ENCODE data around the gene EVI2A. TPM values are rescaled to one million over a fixed set of nuclear protein-coding genes. Genes with fewer than 3 reads are reported as not detected.
A peak's percentile ranks its signal among the peaks of the same experiment; 100 is the strongest.

Gene EVI2A, protein sequence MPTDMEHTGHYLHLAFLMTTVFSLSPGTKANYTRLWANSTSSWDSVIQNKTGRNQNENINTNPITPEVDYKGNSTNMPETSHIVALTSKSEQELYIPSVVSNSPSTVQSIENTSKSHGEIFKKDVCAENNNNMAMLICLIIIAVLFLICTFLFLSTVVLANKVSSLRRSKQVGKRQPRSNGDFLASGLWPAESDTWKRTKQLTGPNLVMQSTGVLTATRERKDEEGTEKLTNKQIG
- total RNA-seq, result 10 to 100 TPM; 37.8 to 38.4 TPM
- polyA plus RNA-seq (2013, experiment 1 of 2), result 141 TPM
- polyA plus RNA-seq (2013, experiment 2 of 2), result 141 TPM
- 10.8 to 292 (median 117) reads per million in 172 experiments for total RNA-seq

DNA sequence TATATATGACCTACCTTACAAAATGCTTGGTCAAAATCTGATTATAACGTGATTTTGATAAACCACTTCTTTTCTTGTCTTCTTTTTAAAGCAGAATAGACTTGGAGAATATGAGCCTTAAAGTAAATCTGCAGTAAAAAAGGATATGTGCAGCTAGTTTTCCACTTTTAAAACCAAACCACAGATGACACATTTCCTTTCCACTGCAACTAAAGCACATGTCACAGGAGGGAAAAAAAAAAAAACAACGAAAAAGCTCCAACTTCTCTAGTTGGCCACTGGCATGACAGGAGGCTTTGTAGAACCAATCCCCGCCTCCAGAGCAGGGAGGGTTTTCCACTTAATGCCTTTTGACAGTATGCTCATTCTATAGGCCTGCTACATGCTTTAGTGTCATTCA lies at the start of gene EVI2A:
Gene EVI2A (minus strand): TSS at position 142 of the 400 bp plus-strand sequence. CDS start 2,609 bp downstream, outside the sequence.
- peak within 1 kb of the TSS; percentile 82 for H3K4me3 ChIP-seq (ENCODE audit: low read length)
- ChIA-PET POLR2A (interaction anchor here (0.8 to 9.3 kb wide), 4 partner anchors 12 to 57 kb away, joined by 3 to 157 read pairs (median 4); partner anchors contain the start of gene EVI2B), CTCF (interaction anchor here (0.7 to 1.5 kb wide), 4 partner anchors 10 to 52 kb away, joined by 3 to 6 read pairs (median 3); no protein-coding TSS in a partner anchor)
- H3K4me3 Mint-ChIP-seq, result peak within 1 kb of the TSS; percentile 91
- peaks cover 40% of the 10 kb centered on the region for H3K36me3 Mint-ChIP-seq (ENCODE audit: low read depth)
- peaks cover 9% of the 10 kb centered on the region for H3K36me3 ChIP-seq (ENCODE audit: insufficient read depth, low read length)
- H3K27me3 ChIP-seq (ENCODE audit: control insufficient read depth in 1 of 2, insufficient read depth in 2 of 2, low read length in 2 of 2), result no peaks in the 10 kb centered on the region
- TF ChIP-seq, protein P1, sequence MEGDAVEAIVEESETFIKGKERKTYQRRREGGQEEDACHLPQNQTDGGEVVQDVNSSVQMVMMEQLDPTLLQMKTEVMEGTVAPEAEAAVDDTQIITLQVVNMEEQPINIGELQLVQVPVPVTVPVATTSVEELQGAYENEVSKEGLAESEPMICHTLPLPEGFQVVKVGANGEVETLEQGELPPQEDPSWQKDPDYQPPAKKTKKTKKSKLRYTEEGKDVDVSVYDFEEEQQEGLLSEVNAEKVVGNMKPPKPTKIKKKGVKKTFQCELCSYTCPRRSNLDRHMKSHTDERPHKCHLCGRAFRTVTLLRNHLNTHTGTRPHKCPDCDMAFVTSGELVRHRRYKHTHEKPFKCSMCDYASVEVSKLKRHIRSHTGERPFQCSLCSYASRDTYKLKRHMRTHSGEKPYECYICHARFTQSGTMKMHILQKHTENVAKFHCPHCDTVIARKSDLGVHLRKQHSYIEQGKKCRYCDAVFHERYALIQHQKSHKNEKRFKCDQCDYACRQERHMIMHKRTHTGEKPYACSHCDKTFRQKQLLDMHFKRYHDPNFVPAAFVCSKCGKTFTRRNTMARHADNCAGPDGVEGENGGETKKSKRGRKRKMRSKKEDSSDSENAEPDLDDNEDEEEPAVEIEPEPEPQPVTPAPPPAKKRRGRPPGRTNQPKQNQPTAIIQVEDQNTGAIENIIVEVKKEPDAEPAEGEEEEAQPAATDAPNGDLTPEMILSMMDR (IDR thresholded peaks at IDR 0.05), result no peak
- H3K27ac Mint-ChIP-seq, result peak within 1 kb of the TSS; percentile 93
- no peaks in the 10 kb centered on the region for H3K9me3 Mint-ChIP-seq
- H3K27ac ChIP-seq (ENCODE audit: low read depth in 1 of 2, low read length in 2 of 2), result peak within 1 kb of the TSS; percentile 83 to 87
- peaks cover 45% of the 10 kb centered on the region for H3K4me1 Mint-ChIP-seq (ENCODE audit: low read depth)
- ATAC-seq (ENCODE audit: poor library complexity), result peak; percentile 85
- intact Hi-C loops (cut with DNase I, micrococcal nuclease), result loop anchor here (1.0 to 10.0 kb wide), 5 partner anchors 10 to 57 kb away; no protein-coding TSS in a partner anchor
- peak; percentile 52 to 95 (median 65) for DNase-seq
- H3K9me3 ChIP-seq (ENCODE audit: control insufficient read depth in 1 of 2, insufficient read depth in 1 of 2, low read length in 2 of 2), result no peaks in the 10 kb centered on the region
- peaks cover 7% of the 10 kb centered on the region for H3K4me1 ChIP-seq (ENCODE audit: insufficient read depth, low read length)
- no peaks in the 10 kb centered on the region for H3K27me3 Mint-ChIP-seq

DNA sequence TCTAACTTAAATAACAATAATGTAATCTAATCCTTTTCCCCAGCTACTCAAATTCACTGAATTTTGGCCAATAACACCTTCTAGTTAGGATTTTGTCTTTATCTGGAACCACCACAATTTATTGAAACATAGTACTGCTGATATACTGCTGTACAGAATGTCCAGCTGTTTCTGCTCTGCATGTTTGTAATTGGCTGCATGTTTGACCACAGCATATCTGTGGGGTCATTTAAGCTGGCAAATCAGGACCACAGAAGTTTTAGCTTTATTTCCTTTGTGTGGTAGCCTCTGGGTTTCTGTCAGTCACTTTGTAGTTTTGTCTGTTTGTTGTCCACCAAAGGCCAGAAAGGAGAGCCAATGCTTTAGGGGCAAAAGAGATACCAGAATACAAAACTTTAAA lies 47.8 kb upstream of the EVI2A start:
- H3K4me1 Mint-ChIP-seq (ENCODE audit: low read depth), result peaks cover 30% of the 10 kb centered on the region
- H3K9me3 Mint-ChIP-seq, result no peaks in the 10 kb centered on the region
- Histone ChIP-seq H3K27me3 (ENCODE audit: control insufficient read depth in 1 of 2, insufficient read depth in 2 of 2, low read length in 2 of 2) (no peaks in the 10 kb centered on the region), H3K36me3 (ENCODE audit: insufficient read depth, low read length) (peaks cover 10% of the 10 kb centered on the region), H3K4me3 (ENCODE audit: low read length) (no peak overlapping the region), H3K9me3 (ENCODE audit: control insufficient read depth in 1 of 2, insufficient read depth in 1 of 2, low read length in 2 of 2) (no peaks in the 10 kb centered on the region), H3K27ac (ENCODE audit: low read depth in 1 of 2, low read length in 2 of 2) (no peak overlapping the region), H3K4me1 (ENCODE audit: insufficient read depth, low read length) (no peaks in the 10 kb centered on the region)
- no peak overlapping the region for H3K27ac Mint-ChIP-seq
- POLR2A ChIA-PET, result interaction anchor here (0.6 to 0.8 kb wide), 2 partner anchors 57 to 103 kb away, joined by 3 to 4 read pairs; no protein-coding TSS in a partner anchor
- TF ChIP-seq, protein P1 (IDR thresholded peaks at IDR 0.05), result no peak
- H3K36me3 Mint-ChIP-seq (ENCODE audit: low read depth), result peaks cover 26% of the 10 kb centered on the region
- intact Hi-C loops (cut with DNase I, micrococcal nuclease), result no loop called here
- no peak overlapping the region for H3K4me3 Mint-ChIP-seq
- DNase-seq (no peak), ATAC-seq (ENCODE audit: poor library complexity) (no peak)
- CTCF ChIA-PET, result interaction anchor here (0.6 kb wide), 1 partner anchor 117 kb away, joined by 4 read pairs; no protein-coding TSS in a partner anchor
- no peaks in the 10 kb centered on the region for H3K27me3 Mint-ChIP-seq

DNA sequence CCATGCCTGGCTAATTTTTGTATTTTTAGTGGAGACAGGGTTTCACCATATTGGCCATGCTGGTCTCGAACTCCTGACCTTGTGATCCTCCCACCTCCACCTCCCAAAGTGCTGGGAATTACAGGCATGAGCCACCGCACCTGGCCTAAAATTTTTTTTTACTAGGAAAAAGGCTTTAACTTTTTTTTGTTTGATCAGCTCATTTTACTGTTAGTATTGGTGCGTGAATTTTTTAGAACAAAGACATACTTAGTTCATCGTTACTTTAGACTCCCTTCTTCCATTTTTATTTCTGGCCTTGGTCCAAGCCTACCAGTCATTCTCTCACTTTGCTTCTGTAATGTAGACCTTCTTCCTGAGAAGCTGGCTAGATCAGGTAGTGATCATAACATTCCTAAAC lies 44.7 kb upstream of the EVI2A start:
- H3K9me3 Mint-ChIP-seq, result no peaks in the 10 kb centered on the region
- Histone ChIP-seq H3K4me1 (ENCODE audit: insufficient read depth, low read length) (no peaks in the 10 kb centered on the region), H3K36me3 (ENCODE audit: insufficient read depth, low read length) (peaks cover 20% of the 10 kb centered on the region), H3K4me3 (ENCODE audit: low read length) (no peak overlapping the region), H3K9me3 (ENCODE audit: control insufficient read depth in 1 of 2, insufficient read depth in 1 of 2, low read length in 2 of 2) (no peaks in the 10 kb centered on the region), H3K27ac (ENCODE audit: low read depth in 1 of 2, low read length in 2 of 2) (no peak overlapping the region), H3K27me3 (ENCODE audit: control insufficient read depth in 1 of 2, insufficient read depth in 2 of 2, low read length in 2 of 2) (no peaks in the 10 kb centered on the region)
- H3K4me1 Mint-ChIP-seq (ENCODE audit: low read depth), result peaks cover 7% of the 10 kb centered on the region
- H3K36me3 Mint-ChIP-seq (ENCODE audit: low read depth), result peaks cover 37% of the 10 kb centered on the region
- DNase-seq (no peak), ATAC-seq (ENCODE audit: poor library complexity) (no peak)
- TF ChIP-seq, protein P1 (IDR thresholded peaks at IDR 0.05), result no peak
- intact Hi-C loops (cut with DNase I, micrococcal nuclease), result no loop called here
- no peaks in the 10 kb centered on the region for H3K27me3 Mint-ChIP-seq
- H3K4me3 Mint-ChIP-seq, result no peak overlapping the region
- H3K27ac Mint-ChIP-seq, result no peak overlapping the region
- ChIA-PET CTCF (no interaction called here), POLR2A (no interaction called here)

Data from CD4-positive, alpha-beta T cell (primary cell).